Mesothelial cell of epicardium (in vitro differentiated cells): ENCODE data around the gene CDK5R1. TPM values are rescaled to one million over a fixed set of nuclear protein-coding genes. Genes with fewer than 3 reads are reported as not detected.

ENCODE experiments used
- DNase-seq, 2 experiments: peaks; one replicate each; pipeline ENCODE4 v3.0.0; 2021; ENCODE audit warnings: low spot score in 2 of 2; ENCODE audit not compliant: unreplicated experiment in 2 of 2
- H3K27ac Mint-ChIP-seq: 2 replicates; pipeline ENCODE4 v1.8.0; 2021; ENCODE audit warnings: mixed read lengths
- H3K27me3 Mint-ChIP-seq: 2 replicates; pipeline ENCODE4 v1.8.0; 2021; ENCODE audit warnings: low read depth, mixed read lengths
- H3K36me3 Mint-ChIP-seq: 2 replicates; pipeline ENCODE4 v1.8.0; 2021; ENCODE audit warnings: mixed read lengths
- H3K4me1 Mint-ChIP-seq: 2 replicates; pipeline ENCODE4 v1.8.0; 2021; ENCODE audit warnings: mixed read lengths
- H3K4me3 Mint-ChIP-seq: 2 replicates; pipeline ENCODE4 v1.8.0; 2021; ENCODE audit warnings: mild to moderate bottlenecking, moderate library complexity, mixed read lengths
- H3K9me3 Mint-ChIP-seq: 2 replicates; pipeline ENCODE4 v1.8.0; 2021; ENCODE audit warnings: mixed read lengths
- total RNA-seq: library from RNA; stranded (reverse); gene quantifications from 3 replicates; pipeline ENCODE4 v1.2.1, GENCODE V29; 2021
- TF ChIP-seq, protein P1 (sequence below): fragments of 200-600 bp; sonication (generic); IDR thresholded peaks from one replicate; pipeline ENCODE4 v1.5.0; 2021; ENCODE audit warnings: antibody characterized with exemption; ENCODE audit not compliant: unreplicated experiment

CDK5R1 gene
- total RNA-seq, 1 donor from 2014 or later = 4.6 TPM

GRCh38 chr17:32482568-32483320 lies 4.0 kb upstream of the CDK5R1 start:
- H3K36me3 Mint-ChIP-seq = peaks cover 33% of the 10 kb centered on the region
- TF ChIP-seq, protein P1, sequence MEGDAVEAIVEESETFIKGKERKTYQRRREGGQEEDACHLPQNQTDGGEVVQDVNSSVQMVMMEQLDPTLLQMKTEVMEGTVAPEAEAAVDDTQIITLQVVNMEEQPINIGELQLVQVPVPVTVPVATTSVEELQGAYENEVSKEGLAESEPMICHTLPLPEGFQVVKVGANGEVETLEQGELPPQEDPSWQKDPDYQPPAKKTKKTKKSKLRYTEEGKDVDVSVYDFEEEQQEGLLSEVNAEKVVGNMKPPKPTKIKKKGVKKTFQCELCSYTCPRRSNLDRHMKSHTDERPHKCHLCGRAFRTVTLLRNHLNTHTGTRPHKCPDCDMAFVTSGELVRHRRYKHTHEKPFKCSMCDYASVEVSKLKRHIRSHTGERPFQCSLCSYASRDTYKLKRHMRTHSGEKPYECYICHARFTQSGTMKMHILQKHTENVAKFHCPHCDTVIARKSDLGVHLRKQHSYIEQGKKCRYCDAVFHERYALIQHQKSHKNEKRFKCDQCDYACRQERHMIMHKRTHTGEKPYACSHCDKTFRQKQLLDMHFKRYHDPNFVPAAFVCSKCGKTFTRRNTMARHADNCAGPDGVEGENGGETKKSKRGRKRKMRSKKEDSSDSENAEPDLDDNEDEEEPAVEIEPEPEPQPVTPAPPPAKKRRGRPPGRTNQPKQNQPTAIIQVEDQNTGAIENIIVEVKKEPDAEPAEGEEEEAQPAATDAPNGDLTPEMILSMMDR = no peak
- H3K27me3 Mint-ChIP-seq = no peaks in the 10 kb centered on the region
- H3K27ac Mint-ChIP-seq = no peak overlapping the region
- no peaks in the 10 kb centered on the region for H3K9me3 Mint-ChIP-seq
- peaks cover 17% of the 10 kb centered on the region for H3K4me1 Mint-ChIP-seq
- no peak overlapping the region for H3K4me3 Mint-ChIP-seq
- DNase-seq = peak in 1 of 2 experiments; percentile 16

DNA sequence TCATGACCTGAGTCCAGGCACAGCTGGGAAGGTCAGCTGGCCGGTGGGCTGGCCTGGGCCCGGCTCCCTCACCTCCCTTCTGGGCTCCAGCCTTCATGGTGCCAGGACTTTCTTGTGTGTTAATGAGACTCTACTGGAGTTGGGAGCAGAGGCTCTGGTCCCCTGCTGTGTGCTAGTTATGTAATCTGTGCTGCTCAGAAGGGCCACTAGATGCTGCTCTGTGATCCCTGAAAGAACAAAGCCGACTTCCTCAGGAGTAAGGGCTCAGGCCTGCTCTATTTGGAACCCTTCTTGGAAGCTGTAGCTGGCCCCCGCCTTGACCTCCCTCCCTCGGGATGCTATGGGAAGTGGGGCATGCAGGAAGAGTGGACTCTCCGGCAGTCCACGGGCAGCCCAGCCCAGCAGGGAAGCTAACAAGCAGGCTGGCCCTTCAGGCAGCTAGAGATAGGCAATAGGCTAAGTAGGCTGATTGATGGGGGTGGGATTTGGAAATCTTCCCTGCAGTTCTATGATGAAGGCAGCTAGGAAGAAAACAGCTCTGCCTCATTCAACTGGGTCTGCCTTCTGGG lies 3.3 kb upstream of the CDK5R1 start:
- Mint-ChIP-seq H3K36me3 (peaks cover 25% of the 10 kb centered on the region), H3K27ac (peak overlapping the region; percentile 71), H3K9me3 (no peaks in the 10 kb centered on the region), H3K27me3 (no peaks in the 10 kb centered on the region), H3K4me1 (peaks cover 23% of the 10 kb centered on the region), H3K4me3 (peak overlapping the region; percentile 20)
- peak in 1 of 2 experiments; percentile 45 for DNase-seq
- TF ChIP-seq, protein P1 = no peak

DNA sequence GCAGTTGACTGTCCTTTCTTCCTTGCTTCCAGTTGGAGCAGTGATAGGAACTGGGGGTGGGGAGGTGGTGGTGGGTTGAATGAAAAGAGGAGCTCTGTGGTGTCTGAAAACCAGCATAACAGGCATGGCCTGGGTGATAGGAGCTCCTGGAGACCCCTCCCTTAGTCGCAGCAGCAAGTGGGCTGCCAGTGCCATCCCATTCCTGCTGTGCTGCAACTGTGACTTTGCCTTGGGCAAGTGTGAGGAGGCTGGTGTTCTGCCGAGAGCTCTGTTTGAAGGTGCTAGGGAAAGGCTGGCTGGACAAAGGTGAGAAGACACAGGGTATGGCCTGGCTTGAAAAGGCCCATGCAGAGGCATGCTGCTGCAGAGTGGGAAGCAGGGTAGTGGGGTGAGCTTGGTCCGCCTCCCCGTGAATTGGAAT lies 2.7 kb upstream of the CDK5R1 start:
- peaks cover 21% of the 10 kb centered on the region for H3K36me3 Mint-ChIP-seq
- no peak for DNase-seq
- peak overlapping the region; percentile 6 for H3K4me3 Mint-ChIP-seq
- no peaks in the 10 kb centered on the region for H3K9me3 Mint-ChIP-seq
- TF ChIP-seq, protein P1 = no peak
- H3K27me3 Mint-ChIP-seq = no peaks in the 10 kb centered on the region
- peaks cover 23% of the 10 kb centered on the region for H3K4me1 Mint-ChIP-seq
- H3K27ac Mint-ChIP-seq = peak overlapping the region; percentile 71

DNA sequence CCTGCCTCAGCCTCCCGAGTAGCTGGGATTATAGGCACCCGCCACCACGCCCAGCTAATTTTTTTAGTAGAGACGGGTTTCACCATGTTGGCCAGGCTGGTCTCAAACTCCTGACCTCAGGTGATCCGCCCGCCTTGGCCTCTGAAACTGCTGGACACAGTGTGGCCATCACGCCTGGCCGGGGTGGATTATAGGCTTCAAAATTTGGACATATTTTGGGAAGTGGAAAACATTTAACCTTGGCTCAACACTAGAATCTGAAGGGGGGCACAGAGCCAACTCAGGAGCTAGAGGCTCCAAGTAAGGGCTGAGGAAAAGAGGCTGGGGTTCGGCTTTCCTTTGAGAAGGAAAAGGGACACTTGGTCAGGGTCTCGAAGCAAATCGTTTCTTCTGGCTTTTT lies 2.2 kb upstream of the CDK5R1 start:
- H3K4me1 Mint-ChIP-seq = peaks cover 23% of the 10 kb centered on the region
- TF ChIP-seq, protein P1 = no peak
- DNase-seq = peak in 1 of 2 experiments; percentile 34
- H3K9me3 Mint-ChIP-seq = no peaks in the 10 kb centered on the region
- peaks cover 17% of the 10 kb centered on the region for H3K36me3 Mint-ChIP-seq
- no peak overlapping the region for H3K27ac Mint-ChIP-seq
- H3K4me3 Mint-ChIP-seq = no peak overlapping the region
- H3K27me3 Mint-ChIP-seq = no peaks in the 10 kb centered on the region

DNA sequence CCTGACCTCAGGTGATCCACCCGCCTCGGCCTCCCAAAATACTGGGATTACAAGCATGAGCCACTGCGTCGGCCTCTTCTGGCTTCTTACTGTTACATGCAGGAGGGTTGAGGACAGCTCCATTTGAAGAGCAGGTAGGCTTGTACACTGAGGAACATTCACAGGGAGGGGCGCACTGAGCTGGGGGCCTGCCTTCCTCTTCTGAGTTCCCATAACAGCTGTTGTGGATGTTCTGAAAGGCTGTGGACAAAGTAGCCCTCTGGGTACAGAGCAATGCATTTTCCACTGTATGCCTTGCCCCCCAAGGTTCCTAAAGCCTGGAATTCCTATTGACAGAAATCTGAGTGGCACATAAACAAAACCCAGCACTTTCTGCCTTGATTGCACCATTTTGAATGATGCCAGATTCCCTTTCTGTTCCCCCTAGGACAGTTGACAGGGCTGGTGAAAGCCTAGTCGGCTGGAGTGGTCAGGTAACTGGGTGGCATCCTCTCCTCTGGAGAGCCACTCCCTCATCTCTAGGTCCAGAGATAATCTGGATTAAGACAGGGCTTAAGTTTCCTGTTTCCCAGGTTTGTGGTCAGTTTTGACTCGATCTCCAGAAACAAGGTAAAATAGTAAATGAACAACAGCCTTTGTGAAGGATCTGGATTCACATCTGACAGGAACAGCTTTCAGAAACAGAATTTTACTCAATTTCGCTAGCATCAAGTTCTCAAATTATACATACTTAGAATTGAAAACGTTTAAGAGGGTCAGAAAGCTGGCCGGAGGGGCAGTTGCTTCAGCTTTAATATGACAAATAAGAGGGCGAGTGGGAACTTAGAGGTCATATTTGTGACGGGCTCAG lies 1.3 kb upstream of the CDK5R1 start:
- TF ChIP-seq, protein P1 = no peak
- H3K4me3 Mint-ChIP-seq = peak overlapping the region; percentile 61
- no peaks in the 10 kb centered on the region for H3K27me3 Mint-ChIP-seq
- H3K4me1 Mint-ChIP-seq = peaks cover 23% of the 10 kb centered on the region
- peak in 1 of 2 experiments; percentile 31 for DNase-seq
- H3K27ac Mint-ChIP-seq = peak overlapping the region; percentile 41
- peaks cover 12% of the 10 kb centered on the region for H3K36me3 Mint-ChIP-seq
- no peaks in the 10 kb centered on the region for H3K9me3 Mint-ChIP-seq
